HG03064 (cell line): Measurements from ENCODE around the gene ARMC2.
"Not testable (repeated sequence)": the region's sequence is repeated elsewhere in the genome, so short reads cannot be mapped to it uniquely, and the experiment has no call there.

Experiments used
- ATAC-seq: cut with Tn5 transposase; IDR thresholded peaks from one replicate; pipeline ENCODE4 v1.9.1; 2021; ENCODE audit warnings: low read depth; ENCODE audit not compliant: unreplicated experiment

ARMC2 gene

GRCh38 chr6:108869876-108870275 lies 21.7 kb downstream of the ARMC2 start:
- ATAC-seq = no peak

GRCh38 chr6:108870357-108870756 lies 22.1 kb downstream of the ARMC2 start:
- ATAC-seq = no peak

DNA sequence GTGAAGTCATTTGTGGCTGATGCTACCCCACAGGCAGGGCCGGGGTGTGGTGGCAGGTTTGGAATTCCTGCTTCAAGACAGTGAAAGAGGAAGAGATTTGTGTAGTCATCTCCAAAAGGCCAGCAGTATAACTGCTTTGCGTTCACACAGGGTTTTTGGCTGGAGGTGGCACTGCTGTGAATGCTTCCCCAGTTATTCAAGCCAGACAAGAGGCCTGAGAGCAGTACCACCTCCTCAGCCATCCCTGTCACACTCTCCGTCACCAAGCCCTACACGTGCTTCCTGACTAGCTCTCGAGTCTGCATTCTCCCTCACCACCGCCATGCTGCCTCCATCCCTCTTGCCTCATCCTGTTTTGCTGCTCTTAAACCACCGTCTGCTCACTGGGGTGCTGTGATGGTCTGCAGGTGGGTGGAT lies 23.9 kb downstream of the ARMC2 start:
- ATAC-seq = no peak

DNA sequence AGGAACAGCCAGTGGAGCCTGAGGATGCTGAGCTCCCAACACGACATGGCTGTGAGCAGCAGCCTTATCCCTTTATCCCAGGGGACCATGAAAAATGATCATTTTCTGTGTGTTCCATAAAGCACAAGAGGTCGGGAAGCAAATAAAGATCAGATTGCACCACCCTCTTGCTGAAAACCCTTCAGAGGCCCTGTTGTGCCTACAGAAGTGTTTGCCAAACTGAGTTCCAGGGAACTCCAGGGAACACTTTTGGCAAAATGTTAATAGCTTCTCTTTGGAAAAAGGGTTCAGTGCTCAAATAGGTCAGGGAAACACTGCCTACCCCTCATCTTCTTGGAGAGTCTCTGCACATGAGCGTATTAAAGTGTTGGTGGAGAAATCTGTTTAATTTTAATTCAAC lies 24.4 kb downstream of the ARMC2 start:
- no peak for ATAC-seq

GRCh38 chr6:108873251-108873650 lies 25.0 kb downstream of the ARMC2 start:
- no peak for ATAC-seq

DNA sequence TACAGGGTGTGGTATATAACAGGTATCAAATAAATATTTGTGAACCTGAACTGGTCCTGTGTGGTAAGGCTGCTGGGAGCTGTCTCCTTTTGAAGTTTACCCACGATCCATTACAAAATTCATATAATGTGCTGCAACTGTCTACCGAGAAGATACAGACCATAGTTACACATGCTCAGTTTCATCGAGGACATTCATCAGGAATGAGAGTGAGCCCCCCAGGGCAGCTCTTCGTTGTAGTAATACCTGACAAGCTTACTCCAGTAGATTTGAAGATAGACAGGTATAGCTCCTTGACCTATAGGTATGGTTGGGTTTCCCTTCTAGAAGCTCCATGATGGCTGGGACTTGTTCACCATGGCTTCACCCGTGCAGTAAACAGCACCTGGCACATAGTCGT lies 25.7 kb downstream of the ARMC2 start:
- ATAC-seq = no peak

DNA sequence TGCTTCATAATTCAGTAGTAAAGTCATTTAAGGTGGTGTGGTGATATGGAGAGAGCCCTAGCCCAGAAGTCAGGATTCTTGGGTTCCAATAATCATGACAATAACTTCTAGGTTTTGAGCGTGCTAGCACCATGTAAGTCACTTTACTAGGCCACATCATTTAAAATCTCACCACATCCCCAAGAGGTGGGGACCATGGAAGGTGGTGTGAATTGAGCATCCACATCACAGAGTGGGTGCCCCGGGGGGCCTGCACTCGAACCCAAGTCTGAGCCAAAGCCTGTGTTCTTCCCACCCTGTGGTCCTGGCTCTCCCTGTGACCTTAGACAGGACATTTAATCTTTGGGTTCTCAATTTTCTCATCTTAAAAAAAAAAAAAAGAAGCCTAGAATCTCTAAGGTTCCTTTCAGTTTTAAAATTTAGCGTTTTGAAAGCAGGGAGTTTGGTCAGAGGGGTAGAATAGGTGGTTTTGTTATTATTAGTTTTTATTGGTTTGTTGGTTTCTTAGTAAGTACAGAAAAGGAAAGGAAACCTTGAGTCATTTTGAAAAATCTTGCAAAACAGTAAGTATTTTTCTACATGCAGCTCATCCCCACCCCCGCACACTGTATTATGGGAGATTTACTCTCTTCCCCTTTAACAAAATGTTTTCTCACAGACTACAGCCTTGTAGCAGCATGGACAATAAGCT lies 26.4 kb downstream of the ARMC2 start:
- peak; percentile 92 for ATAC-seq

GRCh38 chr6:108875161-108875555 lies 26.9 kb downstream of the ARMC2 start:
- ATAC-seq = no peak

DNA sequence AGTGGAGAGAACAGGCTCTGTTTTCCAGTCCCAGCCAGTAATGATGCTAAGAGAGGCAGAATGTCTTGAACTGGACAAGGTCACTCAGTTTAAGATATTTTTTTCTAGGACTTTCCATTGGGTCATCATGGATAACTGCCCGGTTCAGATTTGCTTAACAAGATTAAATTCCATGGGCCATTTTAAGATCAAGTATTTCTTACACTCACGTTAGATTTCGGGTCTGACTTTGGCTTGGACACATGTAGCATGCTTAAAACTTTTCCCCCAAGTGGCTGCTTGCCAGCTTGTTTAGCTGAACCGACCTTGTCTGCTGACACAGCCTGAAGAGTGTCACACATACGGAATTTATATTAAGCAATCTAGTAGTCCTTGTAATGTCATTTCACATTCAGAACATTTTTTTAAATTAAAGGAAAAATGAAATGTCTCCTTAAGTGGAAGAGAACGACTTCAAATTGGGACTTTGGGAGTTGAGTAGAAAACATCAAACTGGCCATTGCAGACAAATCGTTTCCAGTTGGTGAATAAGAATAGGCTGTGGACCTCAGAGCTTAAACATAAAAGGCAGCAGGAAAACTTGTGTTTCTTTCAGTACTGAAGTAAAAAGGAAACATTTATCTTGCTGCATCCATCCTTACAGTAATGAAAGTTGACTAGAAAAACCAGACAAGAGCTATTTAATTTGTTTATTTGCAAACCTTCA lies 29.0 kb downstream of the ARMC2 start:
- no peak for ATAC-seq

GRCh38 chr6:108878942-108879341 lies 30.7 kb downstream of the ARMC2 start:
- no peak for ATAC-seq

GRCh38 chr6:108883172-108883571 lies 35.0 kb downstream of the ARMC2 start:
- ATAC-seq = peak; percentile 87

GRCh38 chr6:108884211-108885059 lies 36.2 kb downstream of the ARMC2 start:
- no peak for ATAC-seq

DNA sequence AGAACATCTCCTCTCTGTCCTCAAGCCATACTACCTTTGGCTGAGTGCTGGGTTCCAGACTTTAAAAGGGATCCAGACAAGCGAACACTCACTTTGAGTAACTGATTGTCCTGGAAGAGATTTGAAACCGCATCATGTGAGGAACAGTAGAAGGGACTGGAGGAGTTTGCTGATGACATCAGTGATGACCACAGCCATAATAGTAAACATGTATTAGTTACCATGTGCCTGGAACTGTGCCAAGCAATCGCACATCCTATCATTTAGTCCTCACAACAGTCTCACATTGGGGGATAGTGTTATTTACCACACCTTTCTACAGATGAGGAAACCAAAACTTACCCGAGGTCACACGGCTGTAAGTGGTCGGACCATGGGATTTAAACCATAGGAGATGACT lies 39.8 kb downstream of the ARMC2 start:
- no peak for ATAC-seq

DNA sequence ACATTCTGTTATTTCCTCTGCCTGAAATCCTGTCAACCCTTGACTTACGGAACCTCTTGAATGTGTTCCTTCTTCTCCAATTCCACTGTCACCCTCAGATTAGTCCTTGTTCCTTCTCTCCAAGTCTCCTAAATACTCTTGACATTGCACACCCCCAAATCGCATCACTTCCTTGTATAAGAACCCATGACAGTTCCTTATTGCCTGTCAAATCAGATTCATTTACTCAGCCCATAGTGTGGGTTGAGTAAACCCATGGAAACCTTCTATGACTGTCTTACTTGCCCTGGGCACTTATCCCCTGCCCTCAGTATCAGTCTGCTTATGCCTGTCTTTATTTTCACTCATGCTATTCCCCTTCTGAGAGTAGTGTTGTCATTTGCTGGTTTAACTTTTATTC lies 40.5 kb downstream of the ARMC2 start:
- no peak for ATAC-seq

- ATAC-seq = not testable (repeated sequence)
Measured at GRCh38 chr6:108890898-108891297, 42.7 kb downstream of the ARMC2 start.

DNA sequence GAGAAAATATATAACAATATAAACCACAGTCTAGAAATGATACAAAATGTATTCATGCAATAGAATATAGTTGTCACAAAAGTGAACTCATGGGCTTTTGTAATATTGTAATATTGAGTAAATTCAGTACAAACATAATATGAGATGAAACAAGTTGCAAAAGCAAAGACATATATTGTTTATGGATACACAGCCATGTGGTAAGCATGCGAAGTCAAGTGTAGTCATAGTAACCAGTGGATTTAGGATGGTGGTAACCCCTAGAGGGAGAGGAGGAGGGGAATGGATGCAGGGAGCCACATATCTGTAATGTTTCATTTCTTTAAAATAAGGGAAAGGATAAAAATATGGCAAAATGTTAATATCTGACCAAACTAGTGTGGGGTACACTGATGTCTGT lies 47.3 kb downstream of the ARMC2 start:
- ATAC-seq = no peak

DNA sequence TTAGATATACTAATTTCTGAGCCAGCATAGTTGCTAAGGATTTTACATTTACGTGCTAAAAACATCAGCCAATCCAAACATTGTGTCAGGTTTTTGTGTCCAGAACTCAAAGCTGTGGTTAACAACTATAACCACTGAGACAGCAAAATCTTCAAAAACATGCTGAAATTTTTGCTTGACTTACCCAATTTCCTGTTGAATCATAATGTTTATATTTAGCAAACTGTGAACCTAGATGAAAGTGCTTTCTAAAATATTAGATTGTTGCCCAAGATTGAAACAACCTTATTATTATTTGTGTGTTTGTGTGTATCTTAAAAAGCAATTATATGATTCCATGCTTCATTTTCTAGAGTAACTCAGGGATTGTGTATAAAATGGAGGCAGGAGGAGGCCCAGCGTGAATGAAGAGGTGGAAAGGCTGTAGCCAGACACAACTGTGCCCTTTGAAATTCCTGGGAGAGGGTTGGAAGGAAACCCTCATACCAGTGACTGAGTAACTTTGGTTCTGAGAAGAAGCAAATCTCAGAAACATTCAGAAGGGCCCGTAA lies 48.0 kb downstream of the ARMC2 start:
- ATAC-seq = no peak

DNA sequence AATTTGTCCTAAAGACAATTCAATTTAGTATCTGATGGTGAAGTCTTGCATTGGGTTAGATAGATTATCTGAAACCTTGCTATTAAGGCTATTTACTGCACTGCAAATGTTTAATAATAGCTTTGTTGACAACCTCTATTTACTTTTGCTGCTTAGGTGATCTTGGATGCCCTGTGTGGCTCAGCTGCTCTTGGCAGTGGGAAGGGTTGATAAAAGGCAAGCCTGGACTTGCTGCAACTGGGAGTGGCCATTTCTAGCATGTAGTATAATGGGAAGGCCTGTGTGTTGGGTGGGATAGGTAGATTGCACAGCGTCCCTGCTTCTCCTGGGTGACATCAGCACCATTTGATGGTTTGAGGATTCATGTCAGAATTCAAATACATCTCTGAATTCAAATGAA lies 49.1 kb downstream of the ARMC2 start:
- ATAC-seq = no peak

DNA sequence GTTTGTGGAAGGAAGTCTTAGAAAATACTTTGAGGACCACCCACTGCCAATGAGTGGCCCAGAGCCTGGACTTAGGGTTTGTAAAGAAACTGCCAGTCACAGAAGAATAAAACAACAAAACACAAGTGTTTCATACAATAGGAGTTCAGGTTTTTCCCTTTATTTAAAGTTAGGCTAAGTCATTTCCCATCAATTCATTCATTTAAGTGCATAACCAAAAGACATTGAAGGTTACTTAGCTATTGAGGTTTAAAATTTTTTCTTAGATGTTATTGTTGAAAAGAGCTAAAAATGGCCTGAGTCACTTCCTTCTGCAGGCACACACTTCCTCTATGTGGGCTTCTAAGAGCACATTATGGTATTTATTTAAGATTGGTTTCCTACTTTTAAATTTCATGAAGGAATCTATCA lies 54.2 kb downstream of the ARMC2 start:
- no peak for ATAC-seq

DNA sequence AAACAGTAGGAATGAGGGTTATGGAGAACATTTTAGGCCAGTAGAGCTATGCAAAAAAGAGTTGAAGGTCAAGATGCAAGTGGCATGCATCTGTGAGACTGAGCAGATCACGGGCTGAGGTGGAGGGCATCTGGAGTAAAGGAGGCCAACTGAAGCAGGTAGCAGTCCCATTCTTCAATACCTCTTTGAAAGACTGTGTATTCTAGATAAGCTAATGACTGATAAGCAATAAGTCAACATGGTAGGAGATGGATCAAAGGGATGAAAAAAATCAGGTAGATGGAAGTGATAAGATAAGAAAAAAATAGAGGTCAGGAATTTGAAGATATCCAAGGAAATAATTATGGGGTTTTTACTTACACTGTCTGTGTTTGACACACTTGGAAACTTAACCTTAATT lies 55.6 kb downstream of the ARMC2 start:
- no peak for ATAC-seq

GRCh38 chr6:108904741-108905140 lies 56.5 kb downstream of the ARMC2 start:
- ATAC-seq = peak; percentile 95
